GM19025 (cell line): ENCODE measurements around the gene CBFA2T3.

Source experiments
- ATAC-seq: cut with Tn5 transposase; IDR thresholded peaks from one replicate; pipeline ENCODE4 v1.9.1; 2021; ENCODE audit warnings: mild to moderate bottlenecking, low read depth, moderate library complexity; ENCODE audit not compliant: unreplicated experiment

Gene CBFA2T3

DNA sequence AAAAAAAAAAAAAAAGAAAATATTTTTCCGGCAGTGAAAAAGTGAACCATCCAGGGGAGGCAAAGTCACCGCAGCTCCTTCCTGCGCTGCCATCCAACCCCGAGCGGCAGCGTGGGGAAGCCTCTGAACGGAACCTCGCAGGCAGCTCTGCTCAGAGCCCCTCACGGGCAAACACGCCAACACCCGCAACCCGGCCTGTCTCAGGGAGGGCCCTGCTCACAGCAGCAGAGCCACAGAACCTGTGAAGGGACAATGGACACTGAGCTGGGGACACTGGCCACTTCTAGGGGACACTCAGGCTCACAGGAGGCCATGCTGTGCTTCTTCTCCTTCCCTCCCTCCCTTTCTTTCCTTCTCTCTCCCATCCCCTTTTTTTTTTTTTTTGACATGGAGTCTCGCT lies 143.9 kb downstream of the CBFA2T3 start:
- ATAC-seq = no peak

DNA sequence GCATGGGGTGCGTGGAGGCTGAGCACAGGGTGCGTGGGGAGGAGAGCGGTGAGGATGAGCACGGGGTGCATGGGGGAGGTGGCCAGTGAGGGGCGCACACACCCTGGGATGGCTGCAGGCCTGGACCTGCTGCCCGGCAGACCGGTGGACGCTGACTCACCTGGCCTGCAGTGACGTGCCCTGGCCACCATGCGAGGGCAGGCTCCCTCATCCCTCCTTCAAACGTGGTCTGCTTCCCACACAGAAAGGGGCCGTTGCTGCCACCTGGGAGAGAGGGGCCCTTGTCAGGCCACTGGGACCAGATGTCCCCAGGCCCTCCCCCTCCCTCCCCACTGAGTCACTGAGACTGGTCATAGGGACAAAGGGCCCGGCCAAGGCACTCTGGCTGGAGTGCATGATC lies 145.2 kb downstream of the CBFA2T3 start:
- ATAC-seq = no peak

DNA sequence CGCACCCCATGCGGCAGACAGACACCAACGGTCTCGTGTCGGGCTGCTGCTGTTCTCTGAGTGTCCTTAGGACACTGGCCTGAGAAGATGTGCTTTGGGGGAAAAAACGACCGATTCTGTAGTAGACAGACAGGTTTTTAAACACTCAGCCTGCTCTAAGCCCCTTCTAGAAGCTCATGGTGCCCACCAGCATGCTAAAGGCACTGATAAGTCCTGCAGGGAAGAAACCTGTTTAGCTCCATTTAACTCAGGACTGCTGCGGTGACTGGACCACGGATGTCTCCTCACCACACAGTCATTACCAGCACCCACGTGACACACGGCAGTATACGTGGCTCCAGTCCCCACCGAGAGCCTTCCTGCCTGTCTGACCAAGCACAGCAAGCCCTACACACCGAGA lies 146.2 kb downstream of the CBFA2T3 start:
- ATAC-seq = no peak

DNA sequence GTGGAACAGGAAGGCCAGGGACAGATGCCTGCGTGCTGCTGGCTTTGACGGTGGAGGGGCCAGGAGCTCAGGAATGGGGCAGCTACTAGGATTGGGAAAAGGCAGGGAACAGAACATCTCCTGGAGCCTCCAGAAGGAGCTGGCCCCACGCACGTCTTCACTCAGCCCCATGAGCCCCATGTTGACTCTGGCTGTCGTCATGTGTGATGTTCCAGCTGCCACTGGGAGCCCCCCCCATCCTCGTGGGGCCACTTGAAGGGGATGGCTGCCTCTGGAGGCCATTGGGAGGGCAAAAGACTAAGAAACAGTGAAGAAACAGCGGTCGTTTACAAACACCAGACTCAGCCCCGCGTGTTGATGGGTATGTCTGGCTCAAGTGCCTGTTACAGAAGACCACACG lies 146.7 kb downstream of the CBFA2T3 start:
- ATAC-seq = no peak

DNA sequence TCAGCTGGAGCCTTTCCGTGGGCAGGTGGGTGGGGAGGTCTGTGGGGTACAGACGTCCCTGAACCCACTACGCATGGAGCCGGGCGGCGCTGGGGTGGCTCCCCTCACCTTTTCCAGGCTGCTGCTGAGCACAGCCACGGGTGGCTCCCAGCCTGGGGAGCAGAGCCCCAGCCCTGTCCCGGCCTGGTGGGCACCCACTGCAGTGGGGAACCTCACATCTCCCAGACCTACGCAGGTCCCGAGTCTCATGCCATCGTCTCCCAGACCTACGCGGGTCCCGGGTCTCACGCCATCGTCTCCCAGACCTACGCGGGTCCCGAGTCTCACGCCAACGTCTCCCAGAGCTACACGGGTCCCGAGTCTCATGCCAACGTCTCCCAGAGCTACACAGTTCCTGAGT lies 148.3 kb downstream of the CBFA2T3 start:
- no peak for ATAC-seq

DNA sequence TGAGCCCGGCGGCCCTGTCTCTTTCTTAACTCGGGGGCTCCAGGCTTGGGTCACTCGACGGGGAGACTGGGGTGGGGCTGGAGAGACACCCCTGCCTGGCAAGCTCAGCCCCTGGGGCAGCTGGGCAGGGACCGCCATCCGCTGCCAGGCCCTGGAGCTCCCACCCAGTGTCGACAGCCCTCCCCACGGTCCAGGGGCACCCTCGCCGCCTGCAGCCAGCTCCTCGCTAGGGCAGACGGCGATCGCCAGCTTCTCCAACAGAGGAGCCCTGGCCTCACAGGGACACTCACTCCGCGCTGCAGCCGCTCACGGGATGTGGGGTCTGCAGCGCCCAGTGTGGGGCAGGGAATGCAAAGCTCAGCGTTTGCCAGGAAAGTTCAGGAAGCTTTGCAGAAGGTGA lies 149.3 kb downstream of the CBFA2T3 start:
- no peak for ATAC-seq

DNA sequence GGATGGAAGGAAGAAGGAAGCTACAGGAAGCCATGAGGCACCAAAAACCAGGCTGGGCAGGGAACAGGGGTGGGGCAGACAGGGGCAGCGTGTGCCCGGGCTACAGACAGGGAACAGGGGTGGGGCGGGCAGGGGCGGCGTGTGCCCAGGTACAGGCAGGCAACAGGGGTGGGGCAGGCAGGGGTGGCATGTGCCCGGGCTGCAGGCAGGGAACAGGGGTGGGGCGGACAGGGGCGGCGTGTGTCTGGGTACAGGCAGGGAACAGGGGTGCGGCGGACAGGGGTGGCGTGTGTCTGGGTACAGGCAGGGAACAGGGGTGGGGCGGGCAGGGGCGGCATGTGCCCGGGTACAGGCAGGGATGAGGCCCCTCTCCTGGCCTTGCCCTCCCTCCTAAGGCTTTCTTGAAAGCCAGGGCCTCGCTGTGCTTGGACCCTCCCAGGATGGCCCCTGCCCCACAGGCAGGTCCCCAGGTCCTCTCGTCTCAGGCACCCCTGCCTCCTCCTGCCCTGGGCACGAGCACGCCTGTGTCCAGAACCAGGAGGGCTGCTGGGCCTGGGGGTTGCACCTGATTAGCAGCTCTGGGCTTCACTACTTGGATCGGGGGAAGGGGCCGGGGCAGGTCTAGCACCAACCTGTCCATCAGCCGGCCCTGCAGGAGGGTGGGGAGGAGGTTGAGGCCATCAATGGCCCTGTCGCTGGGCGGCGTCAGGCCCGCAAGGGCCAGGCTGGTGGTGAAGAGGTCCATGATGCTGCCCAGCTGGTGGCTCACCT lies 150.8 kb downstream of the CBFA2T3 start:
- ATAC-seq = no peak

DNA sequence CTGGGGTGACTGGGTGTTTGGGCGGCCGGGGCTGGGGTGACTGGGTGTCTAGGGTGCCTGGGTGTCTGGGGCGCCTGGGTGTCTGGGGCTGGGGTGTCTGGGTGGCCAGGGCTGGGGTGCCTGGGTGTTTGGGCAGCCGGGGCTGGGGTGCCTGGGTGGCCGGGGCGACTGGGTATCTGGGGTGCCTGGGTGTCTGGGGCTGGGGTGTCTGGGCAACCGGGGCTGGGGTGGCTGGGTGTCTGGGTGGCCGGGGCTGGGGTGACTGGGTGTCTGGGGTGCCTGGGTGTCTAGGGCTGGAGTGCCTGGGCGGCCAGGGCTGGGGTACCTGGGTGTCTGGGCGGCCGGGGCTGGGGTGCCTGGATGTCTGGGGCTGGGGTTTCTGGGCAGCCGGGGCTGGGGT lies 151.9 kb downstream of the CBFA2T3 start:
- no peak for ATAC-seq
